ENCODE results near the gene FPR2. TPM values are rescaled to one million over a fixed set of nuclear protein-coding genes. Genes with fewer than 3 reads are reported as not detected.

The FPR2 gene
- total and polyA plus RNA-seq, 4 donors: 0.79 to 234 (median 28.8) TPM

DNA sequence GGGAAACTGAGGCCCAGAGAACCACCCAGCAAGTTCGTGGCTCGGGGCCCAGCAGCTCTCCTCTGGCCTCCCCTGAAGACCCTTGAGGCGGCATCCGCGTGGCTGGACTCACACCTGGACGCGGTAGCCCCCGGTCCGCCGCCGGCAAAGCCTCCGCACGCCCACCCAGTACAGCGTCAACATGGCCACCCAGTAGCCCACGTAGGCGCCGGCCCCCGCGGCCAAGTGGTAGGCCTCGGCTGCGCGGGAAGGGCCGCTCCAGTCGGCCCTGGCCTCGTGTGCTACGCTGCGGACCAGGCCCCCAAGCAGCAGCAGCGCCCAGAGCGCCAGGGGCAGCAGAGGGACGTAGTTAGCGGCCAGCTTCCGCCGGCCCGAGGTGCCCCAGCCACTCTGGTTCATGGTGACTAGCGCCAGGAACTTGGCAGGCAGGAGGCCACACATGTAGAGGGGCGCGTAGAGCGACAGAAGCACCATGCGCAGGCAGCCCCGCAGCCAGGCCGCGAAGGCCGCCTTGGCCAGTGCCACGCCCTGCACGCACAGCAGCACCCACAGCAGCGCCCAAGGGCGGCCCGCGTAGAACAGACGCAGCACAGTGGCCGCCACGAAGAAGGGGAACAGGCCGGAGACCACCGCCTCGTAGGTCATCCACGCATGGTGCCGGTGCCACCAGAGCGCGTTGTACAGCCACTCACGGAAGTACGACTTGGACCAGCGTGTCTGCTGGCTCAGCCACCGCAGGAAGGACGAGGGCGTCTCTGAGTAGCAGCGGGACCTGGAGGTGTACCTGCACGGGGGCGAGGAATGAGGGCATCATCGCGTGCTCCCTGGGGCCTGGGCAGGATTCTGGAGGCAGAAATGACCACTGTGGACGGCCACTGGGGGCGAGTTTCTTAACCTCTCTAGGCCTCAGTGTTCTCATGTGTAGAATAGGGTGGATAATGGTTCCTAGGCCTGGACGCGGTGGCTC is 47.4 kb upstream of the FPR2 start:
- no peaks in the 10 kb centered on the region for H3K36me3 ChIP-seq (ENCODE audit: control insufficient read depth in 4 of 4, insufficient read depth in 4 of 4, low read length in 4 of 4)
- no peak overlapping the region for H3K4me3 ChIP-seq
- H3K27me3 ChIP-seq (ENCODE audit: control insufficient read depth in 3 of 3, insufficient read depth in 3 of 3, low read length in 2 of 3): peaks cover 0 to 24% (median 5%) of the 10 kb centered on the region in 3 donors
- peaks cover 0 to 3% (median 0%) of the 10 kb centered on the region in 4 donors for H3K9me3 ChIP-seq (ENCODE audit: control insufficient read depth in 4 of 4, insufficient read depth in 3 of 4, low read length in 3 of 4)
- no peaks in the 10 kb centered on the region for H3K4me1 ChIP-seq (ENCODE audit: control insufficient read depth in 5 of 5, insufficient read depth in 5 of 5, low read length in 5 of 5)
- no peak overlapping the region for H3K9ac ChIP-seq (ENCODE audit: insufficient read depth in 1 of 2, low read length in 2 of 2)
- ATAC-seq (ENCODE audit: insufficient read depth, low FRiP score): no peak
- no peak for DNase-seq
- WGBS, 2 donors: 92 to 94% methylated on average over 74 of the region's 74 CpGs
- TF ChIP-seq CTCF (IDR thresholded peaks at IDR 0.05; ENCODE audit: control extremely low read depth, extremely low read depth): no peak
- H3K27ac ChIP-seq (ENCODE audit: low read depth in 1 of 2, low read length in 1 of 2): no peak overlapping the region

GRCh38 chr19:51714848-51715247 is 46.1 kb upstream of the FPR2 start:
- WGBS, 2 donors: 64 to 82% methylated on average over 3 of the region's 3 CpGs
- no peak for DNase-seq
- Histone ChIP-seq H3K27ac (ENCODE audit: low read depth in 1 of 2, low read length in 1 of 2) (no peak overlapping the region), H3K9me3 (ENCODE audit: control insufficient read depth in 4 of 4, insufficient read depth in 3 of 4, low read length in 3 of 4) (peaks cover 0 to 8% (median 0%) of the 10 kb centered on the region in 4 donors), H3K36me3 (ENCODE audit: control insufficient read depth in 4 of 4, insufficient read depth in 4 of 4, low read length in 4 of 4) (no peaks in the 10 kb centered on the region), H3K4me1 (ENCODE audit: control insufficient read depth in 5 of 5, insufficient read depth in 5 of 5, low read length in 5 of 5) (peaks cover 0 to 7% (median 0%) of the 10 kb centered on the region in 5 donors), H3K9ac (ENCODE audit: insufficient read depth in 1 of 2, low read length in 2 of 2) (no peak overlapping the region), H3K27me3 (ENCODE audit: control insufficient read depth in 3 of 3, insufficient read depth in 3 of 3, low read length in 2 of 3) (peaks cover 8 to 34% (median 11%) of the 10 kb centered on the region in 3 donors), H3K4me3 (no peak overlapping the region)
- no peak for TF ChIP-seq CTCF (IDR thresholded peaks at IDR 0.05; ENCODE audit: control extremely low read depth, extremely low read depth)
- no peak for ATAC-seq (ENCODE audit: insufficient read depth, low FRiP score)

GRCh38 chr19:51715850-51716249 is 45.1 kb upstream of the FPR2 start:
- H3K4me1 ChIP-seq (ENCODE audit: control insufficient read depth in 5 of 5, insufficient read depth in 5 of 5, low read length in 5 of 5): peaks cover 0 to 7% (median 0%) of the 10 kb centered on the region in 5 donors
- H3K36me3 ChIP-seq (ENCODE audit: control insufficient read depth in 4 of 4, insufficient read depth in 4 of 4, low read length in 4 of 4): no peaks in the 10 kb centered on the region
- TF ChIP-seq CTCF (IDR thresholded peaks at IDR 0.05; ENCODE audit: control extremely low read depth, extremely low read depth): no peak
- H3K9me3 ChIP-seq (ENCODE audit: control insufficient read depth in 4 of 4, insufficient read depth in 3 of 4, low read length in 3 of 4): peaks cover 0 to 8% (median 0%) of the 10 kb centered on the region in 4 donors
- ATAC-seq (ENCODE audit: insufficient read depth, low FRiP score) (no peak), DNase-seq (no peak)
- 83 to 86% methylated on average over 3 of the region's 3 CpGs for WGBS, 2 donors
- peaks cover 8 to 44% (median 21%) of the 10 kb centered on the region in 3 donors for H3K27me3 ChIP-seq (ENCODE audit: control insufficient read depth in 3 of 3, insufficient read depth in 3 of 3, low read length in 2 of 3)
- no peak overlapping the region for H3K9ac ChIP-seq (ENCODE audit: insufficient read depth in 1 of 2, low read length in 2 of 2)
- H3K4me3 ChIP-seq: no peak overlapping the region
- H3K27ac ChIP-seq (ENCODE audit: low read depth in 1 of 2, low read length in 1 of 2): no peak overlapping the region
